C4-2B (cell line): Measurements from ENCODE around the gene FCRL2.

Source experiments
- ZFX ChIP-seq: fragments of 450-650 bp; IDR thresholded peaks from 2 replicates; pipeline ENCODE4 v1.6.1; 2017
- TF ChIP-seq, protein P1 (sequence below): fragments of 450-650 bp; conservative IDR thresholded peaks from 2 replicates; pipeline ENCODE4 v1.5.1; 2017; ENCODE audit warnings: mild to moderate bottlenecking

DNA sequence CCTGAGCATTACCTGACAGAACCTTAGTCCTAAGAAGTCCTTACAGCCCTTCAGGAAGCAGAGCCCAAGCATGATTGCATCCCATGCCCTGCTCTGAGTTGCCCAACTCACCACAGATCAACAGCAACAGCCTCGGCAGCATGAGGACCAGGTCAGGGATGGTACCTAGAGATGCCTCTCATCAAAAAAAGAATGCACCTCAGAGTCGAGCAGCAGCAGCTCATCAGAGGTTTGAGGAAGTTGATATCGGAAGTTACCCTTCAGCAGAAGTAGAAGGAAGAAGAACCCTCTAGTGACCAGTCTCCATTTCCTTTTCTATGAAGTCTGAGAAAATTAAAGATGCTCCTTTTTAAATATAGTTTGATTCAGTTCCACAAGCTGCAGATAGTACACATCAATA, 43.0 kb upstream of the FCRL2 start, which contains the start of gene FCRL1:
- TF ChIP-seq, protein P1, sequence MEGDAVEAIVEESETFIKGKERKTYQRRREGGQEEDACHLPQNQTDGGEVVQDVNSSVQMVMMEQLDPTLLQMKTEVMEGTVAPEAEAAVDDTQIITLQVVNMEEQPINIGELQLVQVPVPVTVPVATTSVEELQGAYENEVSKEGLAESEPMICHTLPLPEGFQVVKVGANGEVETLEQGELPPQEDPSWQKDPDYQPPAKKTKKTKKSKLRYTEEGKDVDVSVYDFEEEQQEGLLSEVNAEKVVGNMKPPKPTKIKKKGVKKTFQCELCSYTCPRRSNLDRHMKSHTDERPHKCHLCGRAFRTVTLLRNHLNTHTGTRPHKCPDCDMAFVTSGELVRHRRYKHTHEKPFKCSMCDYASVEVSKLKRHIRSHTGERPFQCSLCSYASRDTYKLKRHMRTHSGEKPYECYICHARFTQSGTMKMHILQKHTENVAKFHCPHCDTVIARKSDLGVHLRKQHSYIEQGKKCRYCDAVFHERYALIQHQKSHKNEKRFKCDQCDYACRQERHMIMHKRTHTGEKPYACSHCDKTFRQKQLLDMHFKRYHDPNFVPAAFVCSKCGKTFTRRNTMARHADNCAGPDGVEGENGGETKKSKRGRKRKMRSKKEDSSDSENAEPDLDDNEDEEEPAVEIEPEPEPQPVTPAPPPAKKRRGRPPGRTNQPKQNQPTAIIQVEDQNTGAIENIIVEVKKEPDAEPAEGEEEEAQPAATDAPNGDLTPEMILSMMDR: no peak
- no peak for TF ChIP-seq ZFX
